M059J (cell line): ENCODE data around the gene COL12A1. TPM values are rescaled to one million over a fixed set of nuclear protein-coding genes. Genes with fewer than 3 reads are reported as not detected.

Source experiments
- DNase-seq: peaks from one replicate; pipeline ENCODE4 v3.0.0-alpha.2; 2012; ENCODE audit warnings: low read depth
- total RNA-seq: library from RNA; depleted of rRNA; stranded (reverse); fragments of >200 nt; shearing (Covaris generic); gene quantifications from 2 replicates; pipeline ENCODE4 v1.2.3, GENCODE V29; 2014; rRNA removed

Gene COL12A1
- total RNA-seq, 1 experiment from 2014 or later: 336 TPM

DNA sequence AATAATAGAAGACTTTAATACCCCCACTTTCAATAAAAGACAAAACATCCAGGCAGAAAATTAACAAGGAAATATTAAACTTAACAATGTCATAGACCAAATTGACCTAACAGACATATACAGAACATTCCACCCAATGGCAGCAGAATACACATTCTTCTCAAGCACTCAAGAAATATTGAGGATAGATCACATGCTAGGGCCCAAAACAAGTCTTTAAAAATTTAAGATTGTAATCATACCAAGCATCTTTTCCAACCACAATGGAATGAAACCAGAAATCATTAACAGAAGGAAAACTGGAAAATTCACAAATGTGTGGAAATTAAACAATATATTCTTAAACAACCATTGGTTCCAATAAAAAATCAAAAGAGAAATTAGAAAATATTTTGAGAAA lies 161.0 kb downstream of the COL12A1 start:
- DNase-seq: no peak

- no peak for DNase-seq
These were observed 164.5 kb downstream of the COL12A1 start for GRCh38 chr6:75041381-75041780.

Other genes with a start within 250 kb of the COL12A1 start
- gene COX7A2, start 37.7 kb upstream of the COL12A1 start, total RNA-seq: 333 and 839 TPM in 2 replicates
- gene TMEM30A, start 78.7 kb upstream of the COL12A1 start, total RNA-seq: 159 and 198 TPM in 2 replicates